Measurements from ENCODE around the gene ZFP36L1. TPM values are rescaled to one million over a fixed set of nuclear protein-coding genes. Genes with fewer than 3 reads are reported as not detected.

Gene ZFP36L1
- total RNA-seq, 1 experiment from 2014 or later: 94.8 TPM

DNA sequence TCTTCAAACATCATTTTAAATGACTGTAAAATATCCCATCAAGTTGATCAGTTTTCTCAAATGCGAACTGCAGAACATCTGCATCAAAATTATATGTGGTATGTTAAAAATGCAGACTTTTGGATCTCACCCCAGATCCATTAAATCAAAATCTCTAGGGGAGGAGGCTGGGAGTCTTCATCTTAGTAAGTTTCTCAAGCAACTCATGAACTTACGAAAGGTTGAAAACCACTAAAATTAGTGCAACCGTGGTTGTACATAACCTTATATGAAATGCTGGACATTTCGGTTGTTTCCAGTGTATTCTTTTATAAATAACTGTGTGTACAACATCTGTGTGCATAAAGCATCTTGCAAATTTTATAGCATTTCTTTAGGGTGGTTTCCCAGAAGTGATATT is 39.2 kb downstream of the ZFP36L1 start:
- ChIA-PET CTCF (interaction anchor here (1.0 kb wide), 1 partner anchor 9 kb away, joined by 8 read pairs; no protein-coding TSS in a partner anchor), POLR2A (interaction anchor here (1.5 kb wide), 1 partner anchor 39 kb away, joined by 3 read pairs; the partner anchor contains the start of gene ZFP36L1)
- Mint-ChIP-seq H3K4me3 (ENCODE audit: unreplicated experiment) (no peak overlapping the region), H3K9me3 (ENCODE audit: unreplicated experiment) (no peaks in the 10 kb centered on the region), H3K4me1 (ENCODE audit: low read depth, unreplicated experiment) (peaks cover 15% of the 10 kb centered on the region), H3K27ac (ENCODE audit: unreplicated experiment) (no peak overlapping the region), H3K36me3 (ENCODE audit: insufficient read depth, unreplicated experiment) (no peaks in the 10 kb centered on the region), H3K27me3 (ENCODE audit: insufficient read depth, unreplicated experiment) (no peaks in the 10 kb centered on the region)
- TF ChIP-seq, protein P1, sequence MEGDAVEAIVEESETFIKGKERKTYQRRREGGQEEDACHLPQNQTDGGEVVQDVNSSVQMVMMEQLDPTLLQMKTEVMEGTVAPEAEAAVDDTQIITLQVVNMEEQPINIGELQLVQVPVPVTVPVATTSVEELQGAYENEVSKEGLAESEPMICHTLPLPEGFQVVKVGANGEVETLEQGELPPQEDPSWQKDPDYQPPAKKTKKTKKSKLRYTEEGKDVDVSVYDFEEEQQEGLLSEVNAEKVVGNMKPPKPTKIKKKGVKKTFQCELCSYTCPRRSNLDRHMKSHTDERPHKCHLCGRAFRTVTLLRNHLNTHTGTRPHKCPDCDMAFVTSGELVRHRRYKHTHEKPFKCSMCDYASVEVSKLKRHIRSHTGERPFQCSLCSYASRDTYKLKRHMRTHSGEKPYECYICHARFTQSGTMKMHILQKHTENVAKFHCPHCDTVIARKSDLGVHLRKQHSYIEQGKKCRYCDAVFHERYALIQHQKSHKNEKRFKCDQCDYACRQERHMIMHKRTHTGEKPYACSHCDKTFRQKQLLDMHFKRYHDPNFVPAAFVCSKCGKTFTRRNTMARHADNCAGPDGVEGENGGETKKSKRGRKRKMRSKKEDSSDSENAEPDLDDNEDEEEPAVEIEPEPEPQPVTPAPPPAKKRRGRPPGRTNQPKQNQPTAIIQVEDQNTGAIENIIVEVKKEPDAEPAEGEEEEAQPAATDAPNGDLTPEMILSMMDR (IDR thresholded peaks at IDR 0.05; ENCODE audit: insufficient read depth in 1 of 2, low read depth in 1 of 2, low read length in 1 of 2, severe bottlenecking in 1 of 2, unreplicated experiment in 1 of 2): no peak
- Histone ChIP-seq H3K27me3 (replicated peaks; ENCODE audit: control insufficient read depth, insufficient read depth, low read length) (no peaks in the 10 kb centered on the region), H3K4me1 (peaks cover 19% of the 10 kb centered on the region), H3K36me3 (ENCODE audit: control insufficient read depth, insufficient read depth, low read length) (no peaks in the 10 kb centered on the region; the same call in 1 of the 2 replicates), H3K9me3 (no peaks in the 10 kb centered on the region), H3K4me3 (ENCODE audit: low read depth, low read length) (no peak overlapping the region)
- DNase-seq: no peak
- no TSS peak for BruUV-seq (replicated peaks)
- intact Hi-C loops (cut with micrococcal nuclease; ENCODE audit: unreplicated experiment): no loop called here

GRCh38 chr14:68752271-68753006 is 40.4 kb downstream of the ZFP36L1 start:
- H3K9me3 Mint-ChIP-seq (ENCODE audit: unreplicated experiment): no peaks in the 10 kb centered on the region
- H3K36me3 Mint-ChIP-seq (ENCODE audit: insufficient read depth, unreplicated experiment): no peaks in the 10 kb centered on the region
- H3K27ac Mint-ChIP-seq (ENCODE audit: unreplicated experiment): no peak overlapping the region
- Histone ChIP-seq H3K36me3 (ENCODE audit: control insufficient read depth, insufficient read depth, low read length) (no peaks in the 10 kb centered on the region; the same call in 1 of the 2 replicates), H3K27me3 (replicated peaks; ENCODE audit: control insufficient read depth, insufficient read depth, low read length) (no peaks in the 10 kb centered on the region), H3K9me3 (no peaks in the 10 kb centered on the region), H3K4me3 (ENCODE audit: low read depth, low read length) (no peak overlapping the region), H3K4me1 (peaks cover 15% of the 10 kb centered on the region)
- TF ChIP-seq, protein P1 (IDR thresholded peaks at IDR 0.05; ENCODE audit: insufficient read depth in 1 of 2, low read depth in 1 of 2, low read length in 1 of 2, severe bottlenecking in 1 of 2, unreplicated experiment in 1 of 2): no peak
- ChIA-PET CTCF (no interaction called here), POLR2A (no interaction called here)
- no TSS peak for BruUV-seq (replicated peaks)
- H3K27me3 Mint-ChIP-seq (ENCODE audit: insufficient read depth, unreplicated experiment): no peaks in the 10 kb centered on the region
- no peak for DNase-seq
- H3K4me1 Mint-ChIP-seq (ENCODE audit: low read depth, unreplicated experiment): peaks cover 26% of the 10 kb centered on the region
- H3K4me3 Mint-ChIP-seq (ENCODE audit: unreplicated experiment): no peak overlapping the region
- intact Hi-C loops (cut with micrococcal nuclease; ENCODE audit: unreplicated experiment): no loop called here

GRCh38 chr14:68749487-68750475 is 43.1 kb downstream of the ZFP36L1 start:
- no TSS peak for BruUV-seq (replicated peaks)
- intact Hi-C loops (cut with micrococcal nuclease; ENCODE audit: unreplicated experiment): no loop called here
- Histone ChIP-seq H3K9me3 (no peaks in the 10 kb centered on the region), H3K4me1 (peaks cover 21% of the 10 kb centered on the region), H3K36me3 (ENCODE audit: control insufficient read depth, insufficient read depth, low read length) (no peaks in the 10 kb centered on the region; the same call in 1 of the 2 replicates), H3K27me3 (replicated peaks; ENCODE audit: control insufficient read depth, insufficient read depth, low read length) (no peaks in the 10 kb centered on the region), H3K4me3 (ENCODE audit: low read depth, low read length) (no peak overlapping the region)
- TF ChIP-seq, protein P1 (IDR thresholded peaks at IDR 0.05; ENCODE audit: insufficient read depth in 1 of 2, low read depth in 1 of 2, low read length in 1 of 2, severe bottlenecking in 1 of 2, unreplicated experiment in 1 of 2): no peak
- CTCF ChIA-PET: interaction anchor here (0.6 kb wide), 1 partner anchor 77 kb away, joined by 3 read pairs; no protein-coding TSS in a partner anchor
- POLR2A ChIA-PET: interaction anchor here (1.3 kb wide), 1 partner anchor 44 kb away, joined by 4 read pairs; the partner anchor contains the start of gene ZFP36L1
- Mint-ChIP-seq H3K9me3 (ENCODE audit: unreplicated experiment) (no peaks in the 10 kb centered on the region), H3K36me3 (ENCODE audit: insufficient read depth, unreplicated experiment) (no peaks in the 10 kb centered on the region), H3K4me1 (ENCODE audit: low read depth, unreplicated experiment) (peaks cover 26% of the 10 kb centered on the region), H3K27me3 (ENCODE audit: insufficient read depth, unreplicated experiment) (no peaks in the 10 kb centered on the region), H3K4me3 (ENCODE audit: unreplicated experiment) (no peak overlapping the region), H3K27ac (ENCODE audit: unreplicated experiment) (no peak overlapping the region)
- no peak for DNase-seq

Data from Caco-2 (cell line).